Glomerular visceral epithelial cell (primary cell): Measurements from ENCODE around the gene CLK1.
"Not testable (repeated sequence)": the region's sequence is repeated elsewhere in the genome, so short reads cannot be mapped to it uniquely, and the experiment has no call there.

Experiments used
- DNase-seq: peaks from one replicate; pipeline ENCODE4 v3.0.0-alpha.2; 2016; ENCODE audit errors: extremely low spot score

Gene CLK1

DNA sequence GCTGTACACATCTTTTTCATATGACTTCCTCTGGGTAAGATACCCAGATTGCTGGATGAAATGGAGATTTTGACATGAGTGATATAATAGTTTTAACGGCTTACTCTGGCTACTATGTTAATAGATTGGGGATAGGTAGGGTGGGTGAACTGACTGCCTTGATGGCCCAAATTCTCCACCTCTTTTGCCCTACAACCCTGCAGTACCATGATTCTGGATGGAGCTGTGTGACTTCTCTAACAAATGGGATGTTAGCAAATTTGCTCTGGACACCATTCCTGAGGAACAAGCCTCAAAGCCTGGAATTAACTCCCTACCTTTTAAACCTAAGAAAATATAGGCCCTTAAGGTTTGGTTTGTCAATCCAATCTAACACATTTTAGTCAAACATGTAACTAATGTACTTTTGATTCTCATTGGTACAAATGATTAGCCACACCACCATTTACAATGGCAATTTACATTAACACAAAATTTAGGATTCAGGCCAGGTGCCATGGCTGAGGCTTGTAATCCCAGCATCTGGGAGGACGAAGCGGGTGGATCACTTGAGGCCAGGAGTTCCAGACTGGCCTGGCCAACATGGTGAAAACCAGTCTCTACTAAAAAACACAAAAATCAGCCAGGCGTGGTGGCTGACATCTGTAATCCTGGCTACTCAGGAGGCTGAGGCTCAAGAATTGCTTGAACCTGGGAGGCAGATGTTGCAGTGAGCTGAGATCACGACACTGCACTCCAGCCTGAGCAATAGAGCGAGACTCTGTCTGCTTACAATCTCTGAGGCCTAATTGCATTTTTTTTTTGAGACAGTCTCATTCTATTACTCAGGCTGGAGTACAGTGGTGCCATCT, 12.8 kb downstream of the CLK1 start:
- no peak for DNase-seq

DNA sequence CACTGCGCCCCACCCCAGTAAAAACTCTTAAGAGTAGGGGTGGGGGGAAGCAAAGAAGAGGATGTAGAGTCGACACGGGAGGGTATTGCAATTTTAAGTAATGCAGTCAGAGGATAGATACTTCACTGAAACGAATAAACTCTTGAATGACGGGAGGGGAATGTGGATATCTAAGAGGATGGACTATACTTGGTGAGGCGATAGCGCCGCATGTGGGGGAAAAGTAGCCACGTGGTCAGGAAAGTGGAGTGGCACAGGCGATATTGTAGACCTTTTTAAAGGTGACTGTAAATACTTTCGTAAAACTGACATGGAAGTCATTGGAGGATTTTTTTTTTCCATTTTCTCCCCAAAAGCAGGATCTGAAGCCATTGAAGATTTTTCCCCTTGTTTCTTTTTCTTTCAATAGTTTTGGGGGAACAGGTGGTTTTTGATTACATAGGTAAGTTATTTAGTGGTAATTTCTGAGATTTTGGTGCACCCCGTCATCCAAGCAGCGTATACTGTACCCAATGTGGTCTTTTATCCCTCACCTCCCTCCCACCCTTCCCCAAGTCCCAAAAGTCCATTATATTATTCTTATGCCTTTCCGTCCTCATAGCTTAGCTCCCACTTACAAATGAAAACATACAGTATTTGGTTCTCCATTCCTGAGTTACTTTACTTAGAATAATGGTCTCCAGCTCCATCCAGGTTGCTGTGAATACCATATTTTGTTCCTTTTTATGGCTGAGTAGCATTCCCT, 13.8 kb downstream of the CLK1 start:
- no peak for DNase-seq

DNA sequence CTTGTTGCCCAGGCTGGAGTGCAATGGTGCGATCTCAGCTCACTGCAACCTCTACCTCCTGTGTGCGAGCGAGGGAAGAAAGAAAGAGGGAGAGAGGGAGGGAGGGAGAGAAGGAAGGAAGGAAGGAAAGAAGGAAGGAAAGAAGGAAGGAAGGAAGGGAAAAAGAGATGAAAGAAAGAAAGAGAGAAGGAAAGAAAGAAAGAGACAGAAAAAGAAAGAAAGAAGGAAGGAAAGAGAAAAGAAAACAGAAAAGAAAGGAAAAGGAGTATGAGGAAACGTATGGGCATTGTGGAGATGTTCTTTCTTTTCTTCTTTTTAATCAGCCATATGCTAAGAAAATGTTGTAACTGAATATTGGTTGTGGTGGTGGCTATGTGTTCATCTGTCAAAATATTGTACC, 16.5 kb downstream of the CLK1 start:
- no peak for DNase-seq

DNA sequence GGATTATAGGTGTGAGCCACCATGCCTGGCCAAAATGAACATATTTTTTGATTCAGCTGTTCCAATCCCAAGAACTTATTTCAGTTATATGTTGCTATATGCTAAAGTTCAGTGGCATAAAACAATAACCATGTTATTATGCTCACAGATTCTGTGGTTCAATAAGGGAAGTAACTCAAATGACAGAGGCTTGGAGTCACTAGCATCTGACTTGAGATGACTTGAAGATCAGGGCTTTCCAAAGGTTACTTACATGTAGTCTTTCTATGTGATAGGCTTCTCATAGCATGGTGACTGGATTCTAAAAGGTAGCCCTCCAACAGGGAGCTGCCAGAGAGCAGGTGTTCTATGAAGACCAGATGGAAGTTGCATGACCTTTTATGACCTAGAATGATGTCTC, 17.2 kb downstream of the CLK1 start:
- DNase-seq: no peak

- DNase-seq: no peak
These were observed 18.7 kb downstream of the CLK1 start for GRCh38 chr2:200845669-200846325.

- DNase-seq: no peak
These were observed 19.3 kb downstream of the CLK1 start for GRCh38 chr2:200845194-200845593.

- DNase-seq: no peak
These were observed 20.2 kb downstream of the CLK1 start for GRCh38 chr2:200843993-200844948.

DNA sequence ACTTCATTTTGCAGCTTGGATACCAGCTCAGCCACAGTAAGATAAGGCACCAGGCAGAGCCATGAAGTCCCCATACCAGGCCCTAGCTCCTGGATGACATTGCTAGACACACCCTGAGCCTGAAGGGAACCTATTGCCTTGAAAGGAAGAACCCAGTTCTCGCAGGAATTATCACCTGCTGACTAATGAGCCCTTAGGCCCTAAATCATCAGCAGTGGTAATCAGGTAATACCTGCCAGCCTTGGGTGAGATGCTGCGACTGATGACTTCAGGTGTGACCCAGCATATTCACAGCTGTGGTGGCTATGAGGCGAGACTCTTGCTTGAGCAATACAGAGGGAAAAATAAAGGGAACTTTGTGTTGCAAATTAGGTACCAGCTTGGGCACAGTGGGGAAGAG, 24.9 kb downstream of the CLK1 start:
- no peak for DNase-seq

DNA sequence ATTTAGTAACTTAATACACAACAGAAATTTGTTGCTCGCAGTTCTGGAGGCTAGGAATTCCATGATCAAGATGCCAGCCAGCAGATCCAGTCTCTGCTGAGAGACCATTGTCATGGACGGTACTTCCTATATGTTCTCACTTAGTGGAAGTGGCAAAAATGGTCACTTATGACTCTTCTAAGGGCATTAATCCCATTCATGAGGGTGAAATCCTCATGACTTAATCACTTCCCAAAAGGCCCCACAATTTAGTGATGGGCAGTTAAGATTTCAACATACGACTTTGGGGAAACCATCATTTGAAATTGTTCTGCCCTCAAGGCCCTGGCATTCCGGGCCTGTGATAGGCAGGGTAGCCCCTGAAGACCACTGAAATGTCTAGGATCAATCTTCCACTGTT, 29.8 kb downstream of the CLK1 start:
- DNase-seq: no peak

DNA sequence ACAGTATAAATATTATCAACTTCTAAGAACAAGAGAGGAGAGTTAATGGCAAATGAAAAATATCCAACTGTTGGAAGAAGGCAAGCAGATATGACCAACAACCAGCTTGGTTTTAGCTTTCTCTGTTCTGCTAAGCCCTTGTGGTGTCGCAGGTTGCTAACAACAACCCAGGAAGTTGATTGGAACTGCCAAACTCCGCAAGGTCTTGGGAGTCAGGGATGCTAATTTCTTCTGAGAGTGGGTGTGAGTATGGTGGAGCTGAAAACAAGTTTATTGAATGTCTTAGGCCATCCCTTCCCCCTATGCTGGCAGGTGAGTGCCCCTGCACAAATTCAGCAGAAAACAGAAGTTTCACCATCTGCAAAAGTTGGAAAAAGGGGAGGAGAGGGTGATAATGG, 35.2 kb downstream of the CLK1 start:
- no peak for DNase-seq

DNA sequence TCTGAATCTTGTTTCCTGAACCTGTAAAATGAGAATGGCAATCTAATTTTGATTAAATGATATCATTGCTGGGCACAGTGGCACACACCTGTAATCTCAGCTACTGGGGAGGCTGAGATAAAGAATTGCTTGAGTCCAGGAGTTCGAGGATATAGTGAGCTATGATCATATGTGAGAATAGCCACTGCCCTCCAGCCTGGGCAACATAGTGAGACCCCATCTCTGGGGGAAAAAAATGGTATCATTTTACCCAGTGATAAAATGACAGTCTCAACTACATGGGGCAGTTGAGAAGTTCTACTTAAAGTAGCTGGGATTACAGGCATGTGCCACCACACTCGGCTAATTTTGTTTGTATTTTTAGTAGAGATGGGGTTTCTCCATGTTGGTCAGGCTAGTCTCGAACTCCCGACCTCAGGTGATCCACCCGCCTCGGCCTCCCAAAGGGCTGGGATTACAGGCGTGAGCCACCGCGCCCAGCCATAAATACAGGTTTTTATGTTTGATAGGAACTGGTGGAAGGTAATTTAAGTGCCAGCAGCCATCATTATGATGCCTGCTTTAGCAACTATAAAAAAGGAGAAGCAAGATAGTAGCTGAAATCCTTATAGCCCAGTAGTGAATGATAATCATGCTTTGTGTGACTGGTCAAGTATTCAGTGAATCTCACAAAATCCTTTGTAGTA, 35.7 kb downstream of the CLK1 start:
- no peak for DNase-seq

DNA sequence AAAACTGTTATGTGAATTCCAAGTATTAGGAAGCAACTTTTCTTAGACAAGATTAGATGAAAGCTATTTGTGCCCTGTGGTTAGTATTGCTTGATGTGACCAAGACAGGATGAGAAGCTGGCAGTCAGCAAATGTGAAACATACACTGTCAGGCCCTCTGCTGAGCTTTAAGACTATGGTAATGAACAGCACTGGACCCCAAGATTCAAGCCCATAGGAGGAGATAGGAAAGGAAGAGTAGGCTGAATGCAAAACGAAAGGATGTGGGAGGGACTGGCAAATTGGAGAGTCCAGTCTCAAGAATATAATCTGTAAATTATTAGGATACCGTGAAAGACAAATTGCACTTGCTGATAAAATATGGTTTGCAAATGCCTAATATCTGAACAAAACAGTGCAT, 36.4 kb downstream of the CLK1 start:
- no peak for DNase-seq

GRCh38 chr2:200821686-200822245, 42.7 kb downstream of the CLK1 start:
- DNase-seq: no peak

DNA sequence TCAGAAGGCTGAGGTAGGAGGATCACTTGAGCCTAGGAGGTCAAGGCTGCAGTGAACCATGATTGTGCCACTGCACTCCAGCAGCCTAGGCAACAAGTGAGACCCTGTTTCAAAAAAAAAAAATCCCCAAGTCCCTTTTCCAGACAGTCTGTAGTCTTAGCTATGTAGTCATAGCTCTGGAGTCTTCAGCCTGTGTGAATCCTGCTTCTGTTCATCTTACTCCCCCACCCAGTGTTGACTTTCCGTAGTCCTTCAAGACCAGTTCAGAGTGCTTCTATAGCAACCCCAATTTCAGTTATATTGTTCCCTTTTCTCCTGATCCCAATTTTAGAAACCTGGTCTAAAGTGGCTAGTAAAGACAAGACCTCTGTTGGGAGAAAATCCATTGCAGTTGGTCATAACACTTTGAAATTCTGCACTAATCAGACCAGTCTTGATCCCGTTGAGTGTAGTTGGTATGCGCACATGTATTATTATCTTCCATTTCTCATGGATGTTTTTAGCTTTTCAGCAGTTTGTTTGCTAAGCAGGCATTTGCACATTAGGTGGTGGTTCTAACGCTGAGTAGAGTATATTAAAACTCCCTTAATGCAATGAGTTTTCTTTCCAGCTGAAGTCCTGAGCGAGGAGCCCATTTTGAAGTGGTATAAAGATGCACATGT, 43.8 kb downstream of the CLK1 start:
- DNase-seq: no peak

- not testable (repeated sequence) for DNase-seq
These were observed 45.7 kb downstream of the CLK1 start for GRCh38 chr2:200818732-200819131.

- no peak for DNase-seq
These were observed 49.5 kb downstream of the CLK1 start for GRCh38 chr2:200814917-200815316.

- DNase-seq: no peak
These were observed 50.1 kb downstream of the CLK1 start for GRCh38 chr2:200814276-200814815.

- peak; percentile 82 for DNase-seq
These were observed 52.1 kb downstream of the CLK1 start for GRCh38 chr2:200812122-200813022.
